MCF 10A (cell line): ENCODE results near the gene OAF. TPM values are rescaled to one million over a fixed set of nuclear protein-coding genes. Genes with fewer than 3 reads are reported as not detected.

Experiments used
- BruUV-seq: library from RNA; stranded (reverse); fragments of 400-500 nt; replicated peaks from 2 replicates; lab custom pipeline; 2021; lab: Mats Ljungman, UMichigan
- CTCF ChIA-PET: fragments of 300-600 bp; sonication (Branson Sonifier 250); formaldehyde crosslinking; extraction: SDS; loops from one replicate; lab custom pipeline; 2021; ENCODE audit warnings: antibody characterized with exemption, inconsistent platforms; lab: Yijun Ruan, JAX
- POLR2A ChIA-PET: fragments of 300-600, 350-650 bp; sonication (Branson Sonifier 250); formaldehyde crosslinking; extraction: SDS; loops from one replicate; lab custom pipeline; 2020; ENCODE audit warnings: antibody characterized with exemption, inconsistent platforms; lab: Yijun Ruan, JAX
- DNase-seq: peaks from one replicate; pipeline ENCODE4 v3.0.0-alpha.2; 2018; ENCODE audit not compliant: unreplicated experiment
- H3K27ac Mint-ChIP-seq: one replicate; pipeline ENCODE4 v1.8.0; 2022; ENCODE audit warnings: mild to moderate bottlenecking, low read depth, mixed read lengths; ENCODE audit not compliant: unreplicated experiment
- H3K27me3 Mint-ChIP-seq: one replicate; pipeline ENCODE4 v1.8.0; 2022; ENCODE audit warnings: mixed read lengths; ENCODE audit not compliant: insufficient read depth, unreplicated experiment
- H3K36me3 Mint-ChIP-seq: one replicate; pipeline ENCODE4 v1.8.0; 2022; ENCODE audit warnings: mild to moderate bottlenecking, moderate library complexity, mixed read lengths; ENCODE audit not compliant: insufficient read depth, unreplicated experiment
- H3K4me1 Mint-ChIP-seq: one replicate; pipeline ENCODE4 v1.8.0; 2022; ENCODE audit warnings: mixed read lengths; ENCODE audit not compliant: insufficient read depth, unreplicated experiment
- H3K4me3 Mint-ChIP-seq: one replicate; pipeline ENCODE4 v1.8.0; 2022; ENCODE audit warnings: mild to moderate bottlenecking, moderate library complexity, mixed read lengths; ENCODE audit not compliant: unreplicated experiment
- H3K9me3 Mint-ChIP-seq: one replicate; pipeline ENCODE4 v1.8.0; 2022; ENCODE audit warnings: mixed read lengths; ENCODE audit not compliant: unreplicated experiment
- CTCF ChIP-seq: fragments of 200-600 bp; IDR thresholded peaks from one replicate; pipeline ENCODE4 v1.8.0; 2022; ENCODE audit warnings: antibody characterized with exemption, mild to moderate bottlenecking; ENCODE audit not compliant: unreplicated experiment
- intact Hi-C: fragments of 100-400 bp; cut with micrococcal nuclease; formaldehyde crosslinking; loops from 2 replicates; pipeline ENCODE4 v1.14.1; 2022
- total RNA-seq: library from RNA; stranded (reverse); gene quantifications from 2 replicates; pipeline ENCODE4 v1.2.3, GENCODE V29; 2022

Gene OAF
- total RNA-seq, 1 experiment from 2014 or later = 21.6 TPM

- DNase-seq = no peak
- intact Hi-C loops = no loop called here
- H3K36me3 Mint-ChIP-seq = peaks cover 5% of the 10 kb centered on the region
- H3K27ac Mint-ChIP-seq = no peak overlapping the region
- H3K4me3 Mint-ChIP-seq = no peak overlapping the region
- no peaks in the 10 kb centered on the region for H3K9me3 Mint-ChIP-seq
- CTCF ChIA-PET = interaction anchor here (0.9 to 1.1 kb wide), 2 partner anchors 47 to 85 kb away, joined by 3 to 4 read pairs; no protein-coding TSS in a partner anchor
- peaks cover 11% of the 10 kb centered on the region for H3K4me1 Mint-ChIP-seq
- POLR2A ChIA-PET = no interaction called here
- no peak for TF ChIP-seq CTCF
- BruUV-seq = no TSS peak
- no peaks in the 10 kb centered on the region for H3K27me3 Mint-ChIP-seq
These were observed 6.7 kb downstream of the OAF start for GRCh38 chr11:120217526-120217925.

GRCh38 chr11:120217941-120218694 lies 7.3 kb downstream of the OAF start:
- no peak for DNase-seq
- H3K4me1 Mint-ChIP-seq = peaks cover 7% of the 10 kb centered on the region
- no TSS peak for BruUV-seq
- CTCF ChIA-PET = interaction anchor here (1.1 to 3.0 kb wide), 2 partner anchors 12 to 47 kb away, joined by 4 to 10 read pairs; no protein-coding TSS in a partner anchor
- TF ChIP-seq CTCF = no peak
- H3K9me3 Mint-ChIP-seq = no peaks in the 10 kb centered on the region
- intact Hi-C loops = no loop called here
- no peak overlapping the region for H3K27ac Mint-ChIP-seq
- peaks cover 5% of the 10 kb centered on the region for H3K36me3 Mint-ChIP-seq
- H3K4me3 Mint-ChIP-seq = no peak overlapping the region
- no peaks in the 10 kb centered on the region for H3K27me3 Mint-ChIP-seq
- POLR2A ChIA-PET = no interaction called here

GRCh38 chr11:120218695-120219033 lies 7.8 kb downstream of the OAF start:
- no peak for DNase-seq
- CTCF ChIA-PET = interaction anchor here (3.0 to 22.1 kb wide), 2 partner anchors 11 to 81 kb away, joined by 10 to 526 read pairs; no protein-coding TSS in a partner anchor
- H3K4me3 Mint-ChIP-seq = no peak overlapping the region

More at GRCh38 chr11:120218695-120219033, 7.8 kb downstream of the OAF start:
- H3K4me1 Mint-ChIP-seq = peaks cover 7% of the 10 kb centered on the region
- no peaks in the 10 kb centered on the region for H3K9me3 Mint-ChIP-seq
- no peak for TF ChIP-seq CTCF
- H3K27me3 Mint-ChIP-seq = no peaks in the 10 kb centered on the region
- BruUV-seq = no TSS peak
- H3K36me3 Mint-ChIP-seq = peaks cover 5% of the 10 kb centered on the region
- POLR2A ChIA-PET = no interaction called here
- intact Hi-C loops = no loop called here
- H3K27ac Mint-ChIP-seq = no peak overlapping the region
